K562 (cell line): ENCODE results near the gene CCDC200. TPM values are rescaled to one million over a fixed set of nuclear protein-coding genes. Genes with fewer than 3 reads are reported as not detected.

Source experiments
- CBFB ChIP-seq: sonication (generic); formaldehyde crosslinking; IDR thresholded peaks from 2 replicates; pipeline ENCODE4 v1.4.0; 2020; ENCODE audit warnings: mild to moderate bottlenecking, missing genetic modification reagents
- EP300 ChIP-seq: IDR thresholded peaks from 2 replicates; pipeline ENCODE4 v1.6.1; 2012; ENCODE audit warnings: low read length, improper control_type of control experiment
- JUN ChIP-seq, 2 experiments: sonication (generic) in 1 of 2; formaldehyde crosslinking in 1 of 2; IDR thresholded peaks; 2 replicates each; pipeline versions ENCODE4 v1.6.1 to v1.8.0; 2012 to 2022; ENCODE audit warnings: borderline replicate concordance in 2 of 2, mild to moderate bottlenecking in 2 of 2, improper control_type of control experiment in 1 of 2, low read depth in 1 of 2, low read length in 1 of 2, missing genetic modification reagents in 1 of 2
- KDM1A ChIP-seq, 2 experiments: fragments of 450-650 bp; IDR thresholded peaks; 2 replicates each; pipeline ENCODE4 v1.6.1; 2016; ENCODE audit warnings: mild to moderate bottlenecking in 2 of 2
- LARP7 ChIP-seq: fragments of 450-650 bp; IDR thresholded peaks from 2 replicates; pipeline ENCODE4 v1.6.1; 2016
- MYC ChIP-seq, 2 experiments: fragments of 250-450 bp in 1 of 2; sonication (Bioruptor Pico) in 1 of 2; IDR thresholded peaks; 2 replicates each; pipeline versions ENCODE4 v1.5.1 to v1.6.1; 2012 to 2021; ENCODE audit warnings: low read depth in 2 of 2, borderline replicate concordance in 1 of 2, improper control_type of control experiment in 1 of 2, low read length in 1 of 2, mild to moderate bottlenecking in 1 of 2, moderate library complexity in 1 of 2
- NFRKB ChIP-seq: fragments of 450-650 bp; IDR thresholded peaks from 2 replicates; pipeline ENCODE4 v1.6.1; 2016; ENCODE audit warnings: low read depth
- RBFOX2 ChIP-seq: fragments of 200-400 bp; formaldehyde crosslinking; IDR thresholded peaks from 2 replicates; pipeline ENCODE4 v1.6.1; 2017; ENCODE audit warnings: low read depth, mild to moderate bottlenecking, low read length, moderate library complexity
- RFX5 ChIP-seq: IDR thresholded peaks from 2 replicates; pipeline ENCODE4 v1.6.1; 2011; ENCODE audit warnings: low read depth, mild to moderate bottlenecking, improper control_type of control experiment, low read length
- TAF9B ChIP-seq: fragments of 450-650 bp; IDR thresholded peaks from 2 replicates; pipeline ENCODE4 v1.6.1; 2018; ENCODE audit warnings: mild to moderate bottlenecking; ENCODE audit not compliant: partially characterized antibody
- U2AF1 ChIP-seq: fragments of 200-400 bp; formaldehyde crosslinking; optimal IDR thresholded peaks from 2 replicates; pipeline ENCODE3; 2017; ENCODE audit warnings: mild to moderate bottlenecking, low read depth, low read length, moderate library complexity
- ZFPM2 ChIP-seq: fragments of 250-450 bp; sonication (Bioruptor Pico); IDR thresholded peaks from 2 replicates; pipeline ENCODE4 v1.5.1; 2022; ENCODE audit warnings: mild to moderate bottlenecking
- ZNF174 ChIP-seq: fragments of 250-450 bp; sonication (Bioruptor Pico); IDR thresholded peaks from 2 replicates; pipeline ENCODE4 v1.4.0; 2020; ENCODE audit warnings: mild to moderate bottlenecking
- ZNF23 ChIP-seq: fragments of 250-450 bp; sonication (Bioruptor Pico); IDR thresholded peaks from 2 replicates; pipeline ENCODE4 v1.4.0; 2020; ENCODE audit warnings: mild to moderate bottlenecking
- ZNF3 ChIP-seq: fragments of 250-450 bp; sonication (Bioruptor Pico); IDR thresholded peaks from 2 replicates; pipeline ENCODE4 v1.5.0; 2021; ENCODE audit warnings: mild to moderate bottlenecking, moderate library complexity
- polyA plus RNA-seq, 8 experiments: library from polyadenylated mRNA; depleted of rRNA in 4 of 8; stranded (reverse) in 5 of 8; unstranded in 3 of 8; fragments of >200 nt; fragmentation: Nextera tagmentation in 2 of 8; fragmentation: Illumina TruSeq in 1 of 8; extraction: Ambion mirVana in 2 of 8; extraction: Trizol in 1 of 8; gene quantifications; 2 replicates each; pipeline versions ENCODE4 v1.2.1 to v1.2.3, GENCODE V29; 2011 to 2014; ENCODE audit warnings: inconsistent platforms in 1 of 8, missing spikeins in 1 of 8
- total RNA-seq, 7 experiments: library from RNA; depleted of rRNA in 6 of 7; stranded (reverse); fragments of >200 nt in 6 of 7; fragmentation: Illumina TruSeq in 2 of 7; extraction: Trizol in 2 of 7; gene quantifications; 2 replicates each; pipeline versions ENCODE4 v1.2.1 to v1.2.3, GENCODE V29; 2011 to 2021; ENCODE audit warnings: low replicate concordance in 1 of 7
- TF ChIP-seq, protein P1 (sequence below): fragments of 450-650 bp; IDR thresholded peaks from 2 replicates; pipeline ENCODE4 v1.6.1; 2017; ENCODE audit warnings: antibody characterized with exemption, mild to moderate bottlenecking
- TF ChIP-seq, protein P2 (sequence below): fragments of 200-800 bp; sonication (Bioruptor generic); IDR thresholded peaks from 2 replicates; pipeline ENCODE4 v1.6.1; 2017; ENCODE audit warnings: missing genetic modification characterization, missing compliant biosample characterization
- TF ChIP-seq, protein P3 (sequence below): fragments of 450-650 bp; IDR thresholded peaks from 2 replicates; pipeline ENCODE4 v1.6.1; 2017; ENCODE audit warnings: mild to moderate bottlenecking, moderate library complexity
- TF ChIP-seq, protein P4 (sequence below): fragments of 450-650 bp; conservative IDR thresholded peaks from 2 replicates; pipeline ENCODE4 v1.6.1; 2016; ENCODE audit warnings: missing genetic modification characterization, low read depth, mild to moderate bottlenecking, control low read depth, missing compliant biosample characterization

The CCDC200 gene
- total and polyA plus RNA-seq, 9 of the 15 experiments (the other 6 are each of a cell fraction or from before 2014, with no cell fraction given), result 0.14 TPM; not detected in 8

DNA sequence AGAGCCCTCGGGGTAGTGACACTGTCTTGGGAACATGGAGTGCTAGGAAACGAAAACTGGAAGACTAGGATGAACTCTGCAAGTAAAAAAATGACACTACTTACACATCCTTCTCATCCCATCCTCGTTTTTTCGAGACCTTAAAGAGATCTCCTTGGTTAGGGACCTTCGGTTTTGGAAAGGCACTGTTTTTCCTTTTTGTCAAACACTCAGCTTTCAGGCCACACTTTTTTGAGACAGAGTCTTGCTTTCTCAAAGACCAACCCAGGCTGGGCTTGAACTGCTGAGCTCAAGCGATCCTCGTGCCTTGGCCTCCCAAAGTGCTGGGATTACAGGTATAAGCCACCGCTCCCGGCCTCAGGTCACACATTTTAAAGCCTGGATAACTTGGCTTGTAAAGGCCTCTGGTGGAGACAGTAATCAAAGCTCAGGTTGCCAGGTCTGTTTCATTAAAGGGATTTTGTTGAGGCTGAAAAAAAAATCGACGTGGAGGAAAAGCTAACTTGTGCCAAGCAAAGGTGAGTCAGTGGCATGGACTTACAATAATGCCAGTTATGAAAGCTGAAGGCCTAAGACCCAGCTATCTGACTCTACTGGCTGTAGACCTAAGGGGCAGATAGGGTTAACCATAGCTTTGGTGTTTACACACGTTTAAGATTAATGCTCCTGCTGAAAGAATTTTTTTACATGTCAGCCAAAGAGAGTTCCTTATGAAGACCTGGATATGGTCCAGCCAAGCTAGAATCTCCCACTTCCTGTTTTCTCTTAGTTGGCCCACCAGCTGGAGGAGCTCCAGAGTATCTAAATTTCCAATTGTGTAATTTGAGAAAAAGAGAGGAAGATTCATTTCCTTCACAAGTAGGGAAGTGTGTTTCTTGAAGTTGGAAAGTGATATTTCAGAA is 56.6 kb downstream of the CCDC200 start (continued):
- TF ChIP-seq RFX5 (no peak), U2AF1 (no peak), EP300 (0 out of 2 replicates have a peak, but pooled peaks have one; percentile 30), ZFPM2 (CRISPR knock-in tag) (no peak), TAF9B (no peak), RBFOX2 (no peak), NFRKB (no peak), CBFB (CRISPR knock-in tag) (no peak), ZNF3 (CRISPR knock-in tag) (no peak), KDM1A (IDR thresholded peaks at IDR 0.05) (no peak), ZNF174 (CRISPR knock-in tag) (no peak), JUN (IDR thresholded peaks at IDR 0.05; ENCODE audit: borderline replicate concordance, low read depth, low read length) (no peak), JUN (CRISPR knock-in tag; IDR thresholded peaks at IDR 0.05; ENCODE audit: borderline replicate concordance) (no peak), ZNF23 (CRISPR knock-in tag) (no peak), MYC (IDR thresholded peaks at IDR 0.05; ENCODE audit: low read depth, low read length) (no peak), MYC (CRISPR knock-in tag; IDR thresholded peaks at IDR 0.05; ENCODE audit: borderline replicate concordance, low read depth) (no peak), LARP7 (no peak)
- TF ChIP-seq, protein P1, sequence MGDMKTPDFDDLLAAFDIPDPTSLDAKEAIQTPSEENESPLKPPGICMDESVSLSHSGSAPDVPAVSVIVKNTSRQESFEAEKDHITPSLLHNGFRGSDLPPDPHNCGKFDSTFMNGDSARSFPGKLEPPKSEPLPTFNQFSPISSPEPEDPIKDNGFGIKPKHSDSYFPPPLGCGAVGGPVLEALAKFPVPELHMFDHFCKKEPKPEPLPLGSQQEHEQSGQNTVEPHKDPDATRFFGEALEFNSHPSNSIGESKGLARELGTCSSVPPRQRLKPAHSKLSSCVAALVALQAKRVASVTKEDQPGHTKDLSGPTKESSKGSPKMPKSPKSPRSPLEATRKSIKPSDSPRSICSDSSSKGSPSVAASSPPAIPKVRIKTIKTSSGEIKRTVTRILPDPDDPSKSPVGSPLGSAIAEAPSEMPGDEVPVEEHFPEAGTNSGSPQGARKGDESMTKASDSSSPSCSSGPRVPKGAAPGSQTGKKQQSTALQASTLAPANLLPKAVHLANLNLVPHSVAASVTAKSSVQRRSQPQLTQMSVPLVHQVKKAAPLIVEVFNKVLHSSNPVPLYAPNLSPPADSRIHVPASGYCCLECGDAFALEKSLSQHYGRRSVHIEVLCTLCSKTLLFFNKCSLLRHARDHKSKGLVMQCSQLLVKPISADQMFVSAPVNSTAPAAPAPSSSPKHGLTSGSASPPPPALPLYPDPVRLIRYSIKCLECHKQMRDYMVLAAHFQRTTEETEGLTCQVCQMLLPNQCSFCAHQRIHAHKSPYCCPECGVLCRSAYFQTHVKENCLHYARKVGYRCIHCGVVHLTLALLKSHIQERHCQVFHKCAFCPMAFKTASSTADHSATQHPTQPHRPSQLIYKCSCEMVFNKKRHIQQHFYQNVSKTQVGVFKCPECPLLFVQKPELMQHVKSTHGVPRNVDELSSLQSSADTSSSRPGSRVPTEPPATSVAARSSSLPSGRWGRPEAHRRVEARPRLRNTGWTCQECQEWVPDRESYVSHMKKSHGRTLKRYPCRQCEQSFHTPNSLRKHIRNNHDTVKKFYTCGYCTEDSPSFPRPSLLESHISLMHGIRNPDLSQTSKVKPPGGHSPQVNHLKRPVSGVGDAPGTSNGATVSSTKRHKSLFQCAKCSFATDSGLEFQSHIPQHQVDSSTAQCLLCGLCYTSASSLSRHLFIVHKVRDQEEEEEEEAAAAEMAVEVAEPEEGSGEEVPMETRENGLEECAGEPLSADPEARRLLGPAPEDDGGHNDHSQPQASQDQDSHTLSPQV, result peak; percentile 51; the same call in 1 of the 2 replicates
- TF ChIP-seq, protein P2, sequence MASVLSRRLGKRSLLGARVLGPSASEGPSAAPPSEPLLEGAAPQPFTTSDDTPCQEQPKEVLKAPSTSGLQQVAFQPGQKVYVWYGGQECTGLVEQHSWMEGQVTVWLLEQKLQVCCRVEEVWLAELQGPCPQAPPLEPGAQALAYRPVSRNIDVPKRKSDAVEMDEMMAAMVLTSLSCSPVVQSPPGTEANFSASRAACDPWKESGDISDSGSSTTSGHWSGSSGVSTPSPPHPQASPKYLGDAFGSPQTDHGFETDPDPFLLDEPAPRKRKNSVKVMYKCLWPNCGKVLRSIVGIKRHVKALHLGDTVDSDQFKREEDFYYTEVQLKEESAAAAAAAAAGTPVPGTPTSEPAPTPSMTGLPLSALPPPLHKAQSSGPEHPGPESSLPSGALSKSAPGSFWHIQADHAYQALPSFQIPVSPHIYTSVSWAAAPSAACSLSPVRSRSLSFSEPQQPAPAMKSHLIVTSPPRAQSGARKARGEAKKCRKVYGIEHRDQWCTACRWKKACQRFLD (CRISPR knock-in tag), result no peak
- TF ChIP-seq, protein P3, sequence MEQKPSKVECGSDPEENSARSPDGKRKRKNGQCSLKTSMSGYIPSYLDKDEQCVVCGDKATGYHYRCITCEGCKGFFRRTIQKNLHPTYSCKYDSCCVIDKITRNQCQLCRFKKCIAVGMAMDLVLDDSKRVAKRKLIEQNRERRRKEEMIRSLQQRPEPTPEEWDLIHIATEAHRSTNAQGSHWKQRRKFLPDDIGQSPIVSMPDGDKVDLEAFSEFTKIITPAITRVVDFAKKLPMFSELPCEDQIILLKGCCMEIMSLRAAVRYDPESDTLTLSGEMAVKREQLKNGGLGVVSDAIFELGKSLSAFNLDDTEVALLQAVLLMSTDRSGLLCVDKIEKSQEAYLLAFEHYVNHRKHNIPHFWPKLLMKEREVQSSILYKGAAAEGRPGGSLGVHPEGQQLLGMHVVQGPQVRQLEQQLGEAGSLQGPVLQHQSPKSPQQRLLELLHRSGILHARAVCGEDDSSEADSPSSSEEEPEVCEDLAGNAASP, result no peak
- TF ChIP-seq, protein P4, sequence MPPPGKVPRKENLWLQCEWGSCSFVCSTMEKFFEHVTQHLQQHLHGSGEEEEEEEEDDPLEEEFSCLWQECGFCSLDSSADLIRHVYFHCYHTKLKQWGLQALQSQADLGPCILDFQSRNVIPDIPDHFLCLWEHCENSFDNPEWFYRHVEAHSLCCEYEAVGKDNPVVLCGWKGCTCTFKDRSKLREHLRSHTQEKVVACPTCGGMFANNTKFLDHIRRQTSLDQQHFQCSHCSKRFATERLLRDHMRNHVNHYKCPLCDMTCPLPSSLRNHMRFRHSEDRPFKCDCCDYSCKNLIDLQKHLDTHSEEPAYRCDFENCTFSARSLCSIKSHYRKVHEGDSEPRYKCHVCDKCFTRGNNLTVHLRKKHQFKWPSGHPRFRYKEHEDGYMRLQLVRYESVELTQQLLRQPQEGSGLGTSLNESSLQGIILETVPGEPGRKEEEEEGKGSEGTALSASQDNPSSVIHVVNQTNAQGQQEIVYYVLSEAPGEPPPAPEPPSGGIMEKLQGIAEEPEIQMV (tag), result no peak
